SU-DHL-6 (cell line): ENCODE results near the gene LDB3.

Source experiments
- H2AFZ ChIP-seq: fragments of 200-600 bp; sonication (generic); 2 replicates; pipeline ENCODE4 v1.6.1; 2014; ENCODE audit warnings: low read depth, mild to moderate bottlenecking, moderate library complexity, mixed read lengths, antibody characterized with exemption, low read length; ENCODE audit not compliant: severe bottlenecking
- H3F3A ChIP-seq: fragments of 200-600 bp; shearing (Covaris generic); 2 replicates; pipeline ENCODE4 v1.6.0; 2016; ENCODE audit warnings: antibody characterized with exemption, mild to moderate bottlenecking; ENCODE audit not compliant: insufficient read depth
- H3K27ac ChIP-seq: fragments of 200-600 bp; sonication (generic); 2 replicates; pipeline ENCODE4 v1.5.1; 2016; ENCODE audit warnings: low read depth, mild to moderate bottlenecking, low read length, moderate library complexity, mixed read lengths
- H3K27me3 ChIP-seq: fragments of 200-600 bp; sonication (generic), shearing (Covaris generic); 2 replicates; pipeline ENCODE4 v1.6.0; 2014; ENCODE audit warnings: mild to moderate bottlenecking, low read length
- H3K36me3 ChIP-seq: fragments of 200-600 bp; sonication (generic); 2 replicates; pipeline ENCODE4 v1.6.1; 2014; ENCODE audit warnings: mild to moderate bottlenecking, low read length, mixed read lengths
- H3K4me2 ChIP-seq: fragments of 300-600, 200-600 bp; shearing (Covaris generic), sonication (generic); 2 replicates; pipeline ENCODE4 v1.6.0; 2014; ENCODE audit warnings: low read length, low read depth, mild to moderate bottlenecking; ENCODE audit not compliant: poor library complexity, severe bottlenecking
- H3K4me3 ChIP-seq: fragments of 200-600 bp; sonication (generic); 2 replicates; pipeline ENCODE4 v1.5.1; 2014; ENCODE audit warnings: antibody characterized with exemption, low read length, mild to moderate bottlenecking, mixed read lengths; ENCODE audit not compliant: insufficient read depth, poor library complexity, severe bottlenecking
- H3K79me2 ChIP-seq: fragments of 200-600 bp; sonication (generic); 2 replicates; pipeline ENCODE4 v1.6.1; 2014; ENCODE audit warnings: mild to moderate bottlenecking, low read length, moderate library complexity; ENCODE audit not compliant: insufficient read depth
- H3K9ac ChIP-seq: fragments of 200-600 bp; sonication (generic); 2 replicates; pipeline ENCODE4 v1.7.0; 2014; ENCODE audit warnings: mild to moderate bottlenecking, low read length
- H3K9me2 ChIP-seq: fragments of 200-600 bp; sonication (generic); replicated peaks from 2 replicates; pipeline ENCODE4 v1.6.1; 2014; ENCODE audit warnings: low read length; ENCODE audit not compliant: insufficient read depth
- H3K9me3 ChIP-seq: fragments of 200-600 bp; sonication (generic); 2 replicates; pipeline ENCODE4 v1.6.1; 2014; ENCODE audit warnings: low read length, mixed read lengths; ENCODE audit not compliant: insufficient read depth
- H4K20me1 ChIP-seq: fragments of 200-600 bp; sonication (generic); 2 replicates; pipeline ENCODE4 v1.6.1; 2014; ENCODE audit warnings: low read depth, mild to moderate bottlenecking, antibody characterized with exemption, low read length, moderate library complexity, mixed read lengths
- EZH2phosphoT487 ChIP-seq: fragments of 200-600 bp; sonication (generic), shearing (Covaris generic); conservative IDR thresholded peaks from 2 replicates; pipeline ENCODE4 v1.6.1; 2018; ENCODE audit warnings: mild to moderate bottlenecking, antibody characterized with exemption, low read length, moderate library complexity, mixed read lengths
- TF ChIP-seq, protein P1 (sequence below): fragments of 200-600 bp; sonication (generic); IDR thresholded peaks from one replicate; pipeline ENCODE4 v1.5.1; 2017; ENCODE audit warnings: antibody characterized with exemption, mild to moderate bottlenecking, low read length, moderate library complexity; ENCODE audit not compliant: insufficient read depth, poor library complexity, severe bottlenecking

The LDB3 gene

DNA sequence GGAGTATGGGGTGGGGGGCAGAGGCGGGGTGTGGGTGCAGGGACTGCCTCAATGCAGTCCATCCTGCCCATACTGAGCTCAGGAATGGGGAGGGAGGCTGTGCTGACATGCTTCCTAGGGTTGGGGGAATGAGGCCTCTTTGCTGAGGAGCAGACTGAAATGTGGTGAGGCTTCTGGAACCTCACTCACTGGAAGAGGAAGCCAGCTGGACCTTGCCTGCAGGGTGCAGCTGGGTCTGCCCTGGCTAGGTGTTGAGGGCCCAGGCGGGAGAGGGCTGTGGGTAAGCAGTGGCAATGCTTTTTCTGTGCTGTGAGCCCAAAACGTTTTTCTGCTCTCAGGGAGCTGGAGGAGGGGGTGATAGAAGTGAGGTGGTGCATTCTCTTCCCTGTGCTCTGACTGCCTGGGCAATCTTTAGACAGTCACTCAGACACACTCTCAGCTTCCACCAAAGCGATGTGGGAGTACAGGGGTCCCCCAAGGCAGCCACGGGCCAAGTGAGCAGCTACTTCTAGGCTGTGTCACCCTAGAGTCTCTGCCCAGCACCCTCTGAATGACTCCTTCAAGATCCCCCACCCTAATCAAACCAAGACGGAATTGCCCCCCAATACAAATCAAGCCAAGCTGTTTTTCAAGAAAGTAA, 47.0 kb downstream of the LDB3 start:
- H3K4me3 ChIP-seq, result no peak overlapping the region
- H3K27me3 ChIP-seq, result no peaks in the 10 kb centered on the region
- no peaks in the 10 kb centered on the region for H4K20me1 ChIP-seq
- H3K36me3 ChIP-seq, result no peaks in the 10 kb centered on the region
- no peak overlapping the region for H2AFZ ChIP-seq
- TF ChIP-seq, protein P1, sequence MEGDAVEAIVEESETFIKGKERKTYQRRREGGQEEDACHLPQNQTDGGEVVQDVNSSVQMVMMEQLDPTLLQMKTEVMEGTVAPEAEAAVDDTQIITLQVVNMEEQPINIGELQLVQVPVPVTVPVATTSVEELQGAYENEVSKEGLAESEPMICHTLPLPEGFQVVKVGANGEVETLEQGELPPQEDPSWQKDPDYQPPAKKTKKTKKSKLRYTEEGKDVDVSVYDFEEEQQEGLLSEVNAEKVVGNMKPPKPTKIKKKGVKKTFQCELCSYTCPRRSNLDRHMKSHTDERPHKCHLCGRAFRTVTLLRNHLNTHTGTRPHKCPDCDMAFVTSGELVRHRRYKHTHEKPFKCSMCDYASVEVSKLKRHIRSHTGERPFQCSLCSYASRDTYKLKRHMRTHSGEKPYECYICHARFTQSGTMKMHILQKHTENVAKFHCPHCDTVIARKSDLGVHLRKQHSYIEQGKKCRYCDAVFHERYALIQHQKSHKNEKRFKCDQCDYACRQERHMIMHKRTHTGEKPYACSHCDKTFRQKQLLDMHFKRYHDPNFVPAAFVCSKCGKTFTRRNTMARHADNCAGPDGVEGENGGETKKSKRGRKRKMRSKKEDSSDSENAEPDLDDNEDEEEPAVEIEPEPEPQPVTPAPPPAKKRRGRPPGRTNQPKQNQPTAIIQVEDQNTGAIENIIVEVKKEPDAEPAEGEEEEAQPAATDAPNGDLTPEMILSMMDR, result no peak
- TF ChIP-seq EZH2phosphoT487, result no peak
- H3K9ac ChIP-seq, result no peak overlapping the region
- no peaks in the 10 kb centered on the region for H3K9me3 ChIP-seq
- peaks cover 10% of the 10 kb centered on the region for H3F3A ChIP-seq
- no peak overlapping the region for H3K4me2 ChIP-seq
- H3K9me2 ChIP-seq, result no peaks in the 10 kb centered on the region
- no peaks in the 10 kb centered on the region for H3K79me2 ChIP-seq
- no peak overlapping the region for H3K27ac ChIP-seq

- Histone ChIP-seq H3K4me3 (no peak overlapping the region), H2AFZ (no peak overlapping the region), H4K20me1 (no peaks in the 10 kb centered on the region), H3K4me2 (no peak overlapping the region), H3K36me3 (no peaks in the 10 kb centered on the region), H3K27me3 (no peaks in the 10 kb centered on the region), H3K9me3 (no peaks in the 10 kb centered on the region), H3K79me2 (no peaks in the 10 kb centered on the region), H3F3A (peaks cover 10% of the 10 kb centered on the region), H3K9ac (no peak overlapping the region), H3K9me2 (no peaks in the 10 kb centered on the region), H3K27ac (no peak overlapping the region)
- TF ChIP-seq, protein P1, result no peak
- TF ChIP-seq EZH2phosphoT487, result no peak
Observed at GRCh38 chr10:86715836-86716235, 47.5 kb downstream of the LDB3 start.

GRCh38 chr10:86716466-86716865, 48.2 kb downstream of the LDB3 start:
- no peak for TF ChIP-seq EZH2phosphoT487
- TF ChIP-seq, protein P1, result no peak
- no peaks in the 10 kb centered on the region for H3K9me3 ChIP-seq
- no peak overlapping the region for H3K27ac ChIP-seq
- no peak overlapping the region for H3K9ac ChIP-seq
- H3K4me3 ChIP-seq, result no peak overlapping the region
- no peak overlapping the region for H2AFZ ChIP-seq
- no peaks in the 10 kb centered on the region for H3K79me2 ChIP-seq
- no peak overlapping the region for H3K4me2 ChIP-seq
- H4K20me1 ChIP-seq, result no peaks in the 10 kb centered on the region
- H3K36me3 ChIP-seq, result no peaks in the 10 kb centered on the region
- H3K27me3 ChIP-seq, result no peaks in the 10 kb centered on the region
- H3K9me2 ChIP-seq, result no peaks in the 10 kb centered on the region
- peaks cover 10% of the 10 kb centered on the region for H3F3A ChIP-seq
